Psoas muscle (tissue), 8 donors: ENCODE data around the gene ATP2A3. TPM values are rescaled to one million over a fixed set of nuclear protein-coding genes. Genes with fewer than 3 reads are reported as not detected.

ENCODE experiments used
- ATAC-seq, 4 donors: fragments of 200-7000 bp; cut with Tn5 transposase; one replicate each; pipeline ENCODE4 v1.9.1; 2020; ENCODE audit warnings: moderate library complexity in 3 of 4, mild to moderate bottlenecking in 2 of 4
- DNase-seq, 2 donors: peaks; one replicate each; pipeline ENCODE4 v3.0.0-alpha.2; 2020
- H3K27ac ChIP-seq: fragments of 200-600 bp; one replicate; pipeline ENCODE4 v1.8.0; 2022
- H3K27me3 ChIP-seq, 3 donors: fragments of 200-600 bp in 1 of 3; one replicate each; pipeline versions ENCODE4 v1.6.1 to v1.8.0; 2013 to 2022; ENCODE audit warnings: low read length in 2 of 3, mild to moderate bottlenecking in 2 of 3, moderate library complexity in 1 of 3; ENCODE audit not compliant: insufficient read depth in 3 of 3
- H3K36me3 ChIP-seq, 2 donors: fragments of 200-600 bp in 1 of 2; one replicate each; pipeline versions ENCODE4 v1.6.1 to v1.8.0; 2013 to 2022; ENCODE audit warnings: low read depth in 1 of 2, mild to moderate bottlenecking in 1 of 2, moderate library complexity in 1 of 2; ENCODE audit not compliant: insufficient read depth in 1 of 2
- H3K4me1 ChIP-seq: fragments of 200-600 bp; one replicate; pipeline ENCODE4 v1.8.0; 2022
- H3K4me3 ChIP-seq: fragments of 200-600 bp; one replicate; pipeline ENCODE4 v1.8.0; 2022; ENCODE audit warnings: mild to moderate bottlenecking
- H3K9me3 ChIP-seq: fragments of 200-600 bp; one replicate; pipeline ENCODE4 v1.8.0; 2022
- WGBS, 3 donors: extraction: QIAGEN DNeasy Blood & Tissue Kit; methylation state at CpG; one replicate each; pipeline versions ENCODE4 v1.1.6 to v1.1.7; 2013; 5-methylcytosine and 5-hydroxymethylcytosine counted together
- intact Hi-C, 2 donors: fragments of 100-400 bp; cut with DNase I; formaldehyde crosslinking; loops; one replicate each; pipeline versions ENCODE4 v1.11.0 to v1.14.2; 2022
- polyA plus RNA-seq, 3 donors: library from polyadenylated mRNA; stranded (reverse); fragments of 200-250 nt; gene quantifications; one replicate each; pipeline ENCODE4 v1.2.3, GENCODE V29; 2013
- total RNA-seq, 4 donors: library from RNA; stranded (reverse); fragmentation: NEBNext Ultra II Directional in 2 of 4; extraction: Animal tissue kit (Norgen Biotek cat#: 25700) in 2 of 4; gene quantifications; one replicate each; pipeline versions ENCODE4 v1.2.1 to v1.2.4, GENCODE V29; 2021 to 2023
- TF ChIP-seq, protein P1 (sequence below): fragments of 200-600 bp; IDR thresholded peaks from one replicate; pipeline ENCODE4 v1.8.0; 2022; ENCODE audit warnings: antibody characterized with exemption
- donor health status: healthy with polysubstance abuse.
- donor health status: DM: no; HTN: no; CAD: no; lungs with moderate emphysema.
- donor health status: Bipolar disorder and iron deficiency.
- donor health status: healthy.
- donor health status: DM: yes; HTN: yes; CAD: no.
- donor health status: DM: no; HTN: no; CAD: no.
- donor health status: DM: no; HTN: no; CAD: no.
- donor health status: DM: yes; HTN: yes; CAD: no.

Gene ATP2A3
- total and polyA plus RNA-seq, 7 donors: 1.2 to 3.8 (median 3.0) TPM

DNA sequence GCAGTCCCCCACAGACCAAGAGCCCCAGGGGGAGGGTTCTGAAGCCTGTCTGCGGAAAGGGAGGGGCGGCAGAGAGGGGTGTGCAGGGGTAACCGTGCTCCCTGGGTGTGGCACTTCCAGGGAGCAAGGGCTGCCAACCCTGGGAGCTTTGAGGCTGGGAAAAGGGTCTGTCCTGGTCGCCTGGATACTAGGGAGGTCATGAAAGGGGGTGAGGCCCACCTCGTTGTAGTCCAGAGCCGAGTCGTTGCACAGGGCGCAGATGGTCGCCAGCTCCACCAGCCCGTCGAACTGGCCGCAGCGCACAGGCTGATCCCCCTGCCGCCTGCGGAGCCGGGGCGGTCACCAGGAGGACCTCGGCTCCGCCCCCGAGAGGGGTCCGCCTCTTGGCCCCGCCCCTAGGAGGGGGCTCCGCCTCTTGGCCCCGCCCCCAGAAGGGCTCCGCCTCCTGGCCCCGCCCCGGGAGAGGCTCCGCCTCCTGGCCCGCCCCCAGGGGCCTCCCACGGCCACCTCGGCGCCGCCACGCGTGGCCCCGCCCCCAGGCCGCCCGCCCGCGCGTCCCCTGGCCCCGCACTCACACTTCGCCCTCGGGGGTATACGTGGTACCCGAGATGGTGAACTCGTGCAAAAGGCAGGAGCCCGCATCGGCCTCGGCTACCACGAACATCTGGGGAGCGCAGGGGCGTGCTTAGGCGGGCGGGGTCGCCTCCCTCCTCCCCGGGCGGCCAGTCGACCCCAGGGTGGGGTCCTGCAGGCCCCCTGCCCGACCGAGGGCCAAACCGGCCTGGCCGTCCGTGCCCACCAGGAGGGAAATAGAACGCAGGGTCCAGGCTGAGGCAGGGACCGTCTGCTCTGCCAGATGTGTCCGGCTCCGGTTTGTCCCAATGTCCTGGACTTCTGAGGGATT, 19.5 kb downstream of the ATP2A3 start:
- TF ChIP-seq, protein P1, sequence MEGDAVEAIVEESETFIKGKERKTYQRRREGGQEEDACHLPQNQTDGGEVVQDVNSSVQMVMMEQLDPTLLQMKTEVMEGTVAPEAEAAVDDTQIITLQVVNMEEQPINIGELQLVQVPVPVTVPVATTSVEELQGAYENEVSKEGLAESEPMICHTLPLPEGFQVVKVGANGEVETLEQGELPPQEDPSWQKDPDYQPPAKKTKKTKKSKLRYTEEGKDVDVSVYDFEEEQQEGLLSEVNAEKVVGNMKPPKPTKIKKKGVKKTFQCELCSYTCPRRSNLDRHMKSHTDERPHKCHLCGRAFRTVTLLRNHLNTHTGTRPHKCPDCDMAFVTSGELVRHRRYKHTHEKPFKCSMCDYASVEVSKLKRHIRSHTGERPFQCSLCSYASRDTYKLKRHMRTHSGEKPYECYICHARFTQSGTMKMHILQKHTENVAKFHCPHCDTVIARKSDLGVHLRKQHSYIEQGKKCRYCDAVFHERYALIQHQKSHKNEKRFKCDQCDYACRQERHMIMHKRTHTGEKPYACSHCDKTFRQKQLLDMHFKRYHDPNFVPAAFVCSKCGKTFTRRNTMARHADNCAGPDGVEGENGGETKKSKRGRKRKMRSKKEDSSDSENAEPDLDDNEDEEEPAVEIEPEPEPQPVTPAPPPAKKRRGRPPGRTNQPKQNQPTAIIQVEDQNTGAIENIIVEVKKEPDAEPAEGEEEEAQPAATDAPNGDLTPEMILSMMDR: no peak
- no peaks in the 10 kb centered on the region for H3K27me3 ChIP-seq
- ATAC-seq: peak; percentile 93 to 99 (median 94)
- no peaks in the 10 kb centered on the region for H3K4me1 ChIP-seq
- H3K27ac ChIP-seq: peak overlapping the region; percentile 9
- 22 to 30% (median 25%) methylated on average over 45 to 68 of the region's 68 CpGs for WGBS, 3 donors
- peak; percentile 76 to 86 for DNase-seq
- H3K36me3 ChIP-seq: no peaks in the 10 kb centered on the region
- H3K4me3 ChIP-seq: peak overlapping the region; percentile 64
- H3K9me3 ChIP-seq: no peaks in the 10 kb centered on the region
- intact Hi-C loops: no loop called here

GRCh38 chr17:3943240-3943891, 20.9 kb downstream of the ATP2A3 start:
- TF ChIP-seq, protein P1: no peak
- peak overlapping the region; percentile 64 for H3K4me3 ChIP-seq
- 70 to 84% (median 71%) methylated on average over 23 of the region's 23 CpGs for WGBS, 3 donors
- no peaks in the 10 kb centered on the region for H3K9me3 ChIP-seq
- DNase-seq (no peak), ATAC-seq (no peak)
- H3K27ac ChIP-seq: no peak overlapping the region
- H3K36me3 ChIP-seq: no peaks in the 10 kb centered on the region
- no peaks in the 10 kb centered on the region for H3K27me3 ChIP-seq
- intact Hi-C loops: no loop called here
- no peaks in the 10 kb centered on the region for H3K4me1 ChIP-seq

DNA sequence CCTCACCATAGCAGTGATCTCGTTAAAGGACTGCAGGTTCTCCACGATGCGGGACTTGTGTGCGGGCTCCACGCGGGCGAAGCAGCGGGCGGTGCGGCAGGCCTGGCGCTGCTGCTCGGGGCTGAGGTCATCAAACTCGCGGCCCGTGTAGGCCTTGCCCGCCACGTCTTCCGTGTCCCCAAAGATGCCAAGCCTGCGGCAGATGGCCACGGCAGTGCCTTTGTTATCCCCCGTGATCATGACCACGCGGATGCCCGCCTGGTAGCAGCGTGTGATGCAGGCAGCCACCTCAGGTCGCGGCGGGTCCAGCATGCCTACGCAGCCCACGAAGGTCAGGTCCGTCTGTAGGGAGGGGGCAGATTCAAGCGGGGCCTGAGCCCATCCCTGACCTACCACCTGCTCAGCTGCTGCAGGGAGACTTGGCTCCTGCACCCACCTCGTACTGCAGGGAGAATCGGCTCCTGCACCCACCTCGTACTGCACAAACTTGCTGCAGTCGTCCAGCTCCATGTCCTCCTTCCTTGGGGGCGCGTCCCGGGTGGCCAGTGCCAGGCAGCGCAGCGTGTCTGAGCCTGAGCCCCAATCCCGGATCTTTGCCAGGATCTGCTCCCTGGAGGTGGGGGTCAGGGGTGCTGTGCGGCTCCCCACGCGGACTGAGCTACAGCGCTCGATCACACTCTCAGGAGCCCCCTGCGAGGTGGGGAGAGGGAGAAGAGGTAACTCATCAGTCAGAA, 23.1 kb downstream of the ATP2A3 start:
- no peak overlapping the region for H3K27ac ChIP-seq
- 93 to 95% (median 93%) methylated on average over 47 to 48 of the region's 48 CpGs for WGBS, 3 donors
- DNase-seq (no peak), ATAC-seq (no peak)
- H3K4me3 ChIP-seq: no peak overlapping the region
- intact Hi-C loops: no loop called here
- TF ChIP-seq, protein P1: no peak
- H3K9me3 ChIP-seq: no peaks in the 10 kb centered on the region
- H3K4me1 ChIP-seq: no peaks in the 10 kb centered on the region
- no peaks in the 10 kb centered on the region for H3K36me3 ChIP-seq
- no peaks in the 10 kb centered on the region for H3K27me3 ChIP-seq

DNA sequence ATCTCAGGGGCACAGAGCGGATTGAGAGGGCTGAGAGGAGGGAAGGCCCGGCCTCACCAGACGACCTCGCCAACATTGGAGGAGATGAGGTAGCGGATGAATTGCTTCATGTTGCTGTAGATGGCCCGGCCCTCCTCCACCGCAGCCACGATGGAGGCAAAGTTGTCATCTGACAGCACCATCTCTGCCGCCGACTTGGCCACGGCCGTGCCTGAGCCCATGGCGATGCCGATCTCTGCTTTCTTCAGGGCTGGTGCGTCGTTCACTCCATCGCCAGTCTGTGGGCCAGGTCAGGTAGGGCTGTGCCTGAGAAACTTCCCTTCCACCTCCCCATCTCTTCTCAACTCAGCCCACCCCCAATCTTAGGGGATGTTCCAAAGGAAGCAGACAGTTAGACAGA, 26.9 kb downstream of the ATP2A3 start:
- 96 to 98% (median 97%) methylated on average over 17 of the region's 17 CpGs for WGBS, 3 donors
- ATAC-seq (no peak), DNase-seq (no peak)
- no peaks in the 10 kb centered on the region for H3K9me3 ChIP-seq
- no peak overlapping the region for H3K27ac ChIP-seq
- TF ChIP-seq, protein P1: no peak
- H3K27me3 ChIP-seq: no peaks in the 10 kb centered on the region
- no peak overlapping the region for H3K4me3 ChIP-seq
- no peaks in the 10 kb centered on the region for H3K36me3 ChIP-seq
- intact Hi-C loops: loop anchor here in 1 of 2 donors (5.0 kb wide), 1 partner anchor 65 kb away; no protein-coding TSS in a partner anchor
- H3K4me1 ChIP-seq: no peaks in the 10 kb centered on the region
